Neuron (in vitro differentiated cells): ENCODE data around the gene ADAMTS4.

Source experiments
- H2AFZ ChIP-seq: one replicate; pipeline ENCODE4 v1.6.1; 2013; ENCODE audit warnings: low read depth, mild to moderate bottlenecking, inconsistent platforms, low read length, moderate library complexity
- H3K27me3 ChIP-seq: one replicate; pipeline ENCODE4 v1.6.1; 2013; ENCODE audit warnings: low read length; ENCODE audit not compliant: insufficient read depth
- H3K36me3 ChIP-seq: one replicate; pipeline ENCODE4 v1.6.1; 2013; ENCODE audit warnings: low read length; ENCODE audit not compliant: insufficient read depth
- H3K4me1 ChIP-seq: one replicate; pipeline ENCODE4 v1.6.1; 2013; ENCODE audit warnings: low read length; ENCODE audit not compliant: insufficient read depth
- H3K4me3 ChIP-seq: 2 replicates; pipeline ENCODE4 v1.5.1; 2013; ENCODE audit warnings: mild to moderate bottlenecking, low read length, moderate library complexity
- H3K9me3 ChIP-seq: one replicate; pipeline ENCODE4 v1.6.1; 2013; ENCODE audit warnings: low read length

The ADAMTS4 gene

GRCh38 chr1:161158316-161159010 is 40.4 kb downstream of the ADAMTS4 start:
- Histone ChIP-seq H3K27me3 (no peaks in the 10 kb centered on the region), H3K4me1 (peaks cover 14% of the 10 kb centered on the region), H3K9me3 (no peaks in the 10 kb centered on the region), H2AFZ (peak overlapping the region; percentile 74), H3K4me3 (peak overlapping the region; percentile 63), H3K36me3 (peaks cover 34% of the 10 kb centered on the region)

- H2AFZ ChIP-seq = no peak overlapping the region
- no peaks in the 10 kb centered on the region for H3K9me3 ChIP-seq
- H3K4me3 ChIP-seq = no peak overlapping the region
- H3K27me3 ChIP-seq = no peaks in the 10 kb centered on the region
- peaks cover 31% of the 10 kb centered on the region for H3K36me3 ChIP-seq
- H3K4me1 ChIP-seq = peaks cover 18% of the 10 kb centered on the region
These were observed 41.0 kb downstream of the ADAMTS4 start for GRCh38 chr1:161157867-161158266.

GRCh38 chr1:161153682-161154337 is 45.0 kb downstream of the ADAMTS4 start, which contains the start of gene UFC1:
UFC1 (plus strand) TSS chr1:161153978; CDS start chr1:161153998, 20 bp downstream.
- Histone ChIP-seq H3K9me3 (no peaks in the 10 kb centered on the region), H3K4me3 (peak within 1 kb of the TSS; percentile 77), H2AFZ (peak within 1 kb of the TSS; percentile 38), H3K4me1 (peaks cover 7% of the 10 kb centered on the region), H3K27me3 (no peaks in the 10 kb centered on the region), H3K36me3 (peaks cover 9% of the 10 kb centered on the region)

- Histone ChIP-seq H3K36me3 (peaks cover 3% of the 10 kb centered on the region), H3K9me3 (no peaks in the 10 kb centered on the region), H3K4me1 (peaks cover 3% of the 10 kb centered on the region), H3K27me3 (no peaks in the 10 kb centered on the region), H2AFZ (no peak overlapping the region), H3K4me3 (peak overlapping the region; percentile 77)
These were observed 45.7 kb downstream of the ADAMTS4 start for GRCh38 chr1:161153176-161153575.

- H3K4me1 ChIP-seq = no peaks in the 10 kb centered on the region
- no peak overlapping the region for H3K4me3 ChIP-seq
- H3K36me3 ChIP-seq = no peaks in the 10 kb centered on the region
- H2AFZ ChIP-seq = no peak overlapping the region
- no peaks in the 10 kb centered on the region for H3K9me3 ChIP-seq
- H3K27me3 ChIP-seq = no peaks in the 10 kb centered on the region
These were observed 53.0 kb downstream of the ADAMTS4 start for GRCh38 chr1:161145832-161146231.

GRCh38 chr1:161140755-161141400 is 58.0 kb downstream of the ADAMTS4 start:
- H3K9me3 ChIP-seq = no peaks in the 10 kb centered on the region
- H3K36me3 ChIP-seq = no peaks in the 10 kb centered on the region
- no peak overlapping the region for H3K4me3 ChIP-seq
- H3K27me3 ChIP-seq = no peaks in the 10 kb centered on the region
- H2AFZ ChIP-seq = no peak overlapping the region
- no peaks in the 10 kb centered on the region for H3K4me1 ChIP-seq

- no peak overlapping the region for H2AFZ ChIP-seq
- no peaks in the 10 kb centered on the region for H3K27me3 ChIP-seq
- H3K4me3 ChIP-seq = no peak overlapping the region
- H3K9me3 ChIP-seq = no peaks in the 10 kb centered on the region
- no peaks in the 10 kb centered on the region for H3K4me1 ChIP-seq
- no peaks in the 10 kb centered on the region for H3K36me3 ChIP-seq
These were observed 59.1 kb downstream of the ADAMTS4 start for GRCh38 chr1:161139766-161140165.

GRCh38 chr1:161138431-161138830 is 60.4 kb downstream of the ADAMTS4 start:
- Histone ChIP-seq H2AFZ (no peak overlapping the region), H3K36me3 (no peaks in the 10 kb centered on the region), H3K4me1 (peaks cover 4% of the 10 kb centered on the region), H3K4me3 (no peak overlapping the region), H3K27me3 (no peaks in the 10 kb centered on the region), H3K9me3 (no peaks in the 10 kb centered on the region)

GRCh38 chr1:161137881-161138280 is 61.0 kb downstream of the ADAMTS4 start:
- H3K9me3 ChIP-seq = no peaks in the 10 kb centered on the region
- no peaks in the 10 kb centered on the region for H3K36me3 ChIP-seq
- H3K4me1 ChIP-seq = peaks cover 4% of the 10 kb centered on the region
- H3K27me3 ChIP-seq = no peaks in the 10 kb centered on the region
- H2AFZ ChIP-seq = no peak overlapping the region
- no peak overlapping the region for H3K4me3 ChIP-seq
